ENCODE data around the gene GPR32. TPM values are rescaled to one million over a fixed set of nuclear protein-coding genes. Genes with fewer than 3 reads are reported as not detected.

Gene GPR32
- total RNA-seq, 1 donor, result not detected

GRCh38 chr19:50797429-50797780 is 27.1 kb downstream of the GPR32 start:
- H2AFZ ChIP-seq (ENCODE audit: low read length), result no peak overlapping the region
- peaks cover under 1% of the 10 kb centered on the region for H3K4me1 ChIP-seq (ENCODE audit: insufficient read depth, low read length)
- H3K4me2 ChIP-seq (ENCODE audit: insufficient read depth, low read length), result no peak overlapping the region
- peaks cover 18% of the 10 kb centered on the region for H3K79me2 ChIP-seq (ENCODE audit: insufficient read depth, low read length)
- no peak for TF ChIP-seq CTCF (IDR thresholded peaks at IDR 0.05; ENCODE audit: extremely low read depth, low read depth, low read length)
- H3K27me3 ChIP-seq (ENCODE audit: insufficient read depth, low read length), result no peaks in the 10 kb centered on the region
- H3K4me3 ChIP-seq (ENCODE audit: insufficient read depth, low read length), result no peak overlapping the region
- H3K27ac ChIP-seq (ENCODE audit: low read depth, low read length), result no peak overlapping the region
- peaks cover 33% of the 10 kb centered on the region for H3K36me3 ChIP-seq (ENCODE audit: insufficient read depth, low read length)
- H4K20me1 ChIP-seq (ENCODE audit: insufficient read depth, low read length), result peaks cover 19% of the 10 kb centered on the region
- no peak for DNase-seq (ENCODE audit: insufficient read length, low spot score, missing footprints)
- no peaks in the 10 kb centered on the region for H3K9me3 ChIP-seq (ENCODE audit: low read depth, low read length)

GRCh38 chr19:50797781-50798658 is 27.8 kb downstream of the GPR32 start:
- TF ChIP-seq CTCF (IDR thresholded peaks at IDR 0.05; ENCODE audit: extremely low read depth, low read depth, low read length), result no peak
- Histone ChIP-seq H3K4me1 (ENCODE audit: insufficient read depth, low read length) (peaks cover 6% of the 10 kb centered on the region), H3K36me3 (ENCODE audit: insufficient read depth, low read length) (peaks cover 33% of the 10 kb centered on the region), H3K9me3 (ENCODE audit: low read depth, low read length) (no peaks in the 10 kb centered on the region), H2AFZ (ENCODE audit: low read length) (no peak overlapping the region), H4K20me1 (ENCODE audit: insufficient read depth, low read length) (peaks cover 24% of the 10 kb centered on the region), H3K27me3 (ENCODE audit: insufficient read depth, low read length) (no peaks in the 10 kb centered on the region), H3K4me2 (ENCODE audit: insufficient read depth, low read length) (no peak overlapping the region), H3K27ac (ENCODE audit: low read depth, low read length) (no peak overlapping the region), H3K79me2 (ENCODE audit: insufficient read depth, low read length) (peaks cover 24% of the 10 kb centered on the region), H3K4me3 (ENCODE audit: insufficient read depth, low read length) (no peak overlapping the region)
- DNase-seq (ENCODE audit: insufficient read length, low spot score, missing footprints), result peak; percentile 60

GRCh38 chr19:50798659-50799546 is 28.6 kb downstream of the GPR32 start:
- peaks cover 29% of the 10 kb centered on the region for H4K20me1 ChIP-seq (ENCODE audit: insufficient read depth, low read length)
- H3K4me1 ChIP-seq (ENCODE audit: insufficient read depth, low read length), result peaks cover 14% of the 10 kb centered on the region
- no peak overlapping the region for H2AFZ ChIP-seq (ENCODE audit: low read length)
- peak; percentile 78 for DNase-seq (ENCODE audit: insufficient read length, low spot score, missing footprints)
- no peaks in the 10 kb centered on the region for H3K27me3 ChIP-seq (ENCODE audit: insufficient read depth, low read length)
- peaks cover 33% of the 10 kb centered on the region for H3K79me2 ChIP-seq (ENCODE audit: insufficient read depth, low read length)
- H3K9me3 ChIP-seq (ENCODE audit: low read depth, low read length), result no peaks in the 10 kb centered on the region
- H3K4me3 ChIP-seq (ENCODE audit: insufficient read depth, low read length), result no peak overlapping the region
- TF ChIP-seq CTCF (IDR thresholded peaks at IDR 0.05; ENCODE audit: extremely low read depth, low read depth, low read length), result no peak
- no peak overlapping the region for H3K4me2 ChIP-seq (ENCODE audit: insufficient read depth, low read length)
- H3K36me3 ChIP-seq (ENCODE audit: insufficient read depth, low read length), result peaks cover 33% of the 10 kb centered on the region
- no peak overlapping the region for H3K27ac ChIP-seq (ENCODE audit: low read depth, low read length)

GRCh38 chr19:50799547-50799851 is 29.2 kb downstream of the GPR32 start:
- Histone ChIP-seq H4K20me1 (ENCODE audit: insufficient read depth, low read length) (peaks cover 29% of the 10 kb centered on the region), H3K4me3 (ENCODE audit: insufficient read depth, low read length) (no peak overlapping the region), H3K27ac (ENCODE audit: low read depth, low read length) (no peak overlapping the region), H3K9me3 (ENCODE audit: low read depth, low read length) (no peaks in the 10 kb centered on the region), H3K27me3 (ENCODE audit: insufficient read depth, low read length) (no peaks in the 10 kb centered on the region), H3K36me3 (ENCODE audit: insufficient read depth, low read length) (peaks cover 33% of the 10 kb centered on the region), H3K4me1 (ENCODE audit: insufficient read depth, low read length) (peaks cover 14% of the 10 kb centered on the region), H2AFZ (ENCODE audit: low read length) (no peak overlapping the region), H3K79me2 (ENCODE audit: insufficient read depth, low read length) (peaks cover 38% of the 10 kb centered on the region), H3K4me2 (ENCODE audit: insufficient read depth, low read length) (no peak overlapping the region)
- DNase-seq (ENCODE audit: insufficient read length, low spot score, missing footprints), result peak; percentile 36
- TF ChIP-seq CTCF (IDR thresholded peaks at IDR 0.05; ENCODE audit: extremely low read depth, low read depth, low read length), result no peak
